ENCODE results near the gene PHTF2.

The PHTF2 gene

DNA sequence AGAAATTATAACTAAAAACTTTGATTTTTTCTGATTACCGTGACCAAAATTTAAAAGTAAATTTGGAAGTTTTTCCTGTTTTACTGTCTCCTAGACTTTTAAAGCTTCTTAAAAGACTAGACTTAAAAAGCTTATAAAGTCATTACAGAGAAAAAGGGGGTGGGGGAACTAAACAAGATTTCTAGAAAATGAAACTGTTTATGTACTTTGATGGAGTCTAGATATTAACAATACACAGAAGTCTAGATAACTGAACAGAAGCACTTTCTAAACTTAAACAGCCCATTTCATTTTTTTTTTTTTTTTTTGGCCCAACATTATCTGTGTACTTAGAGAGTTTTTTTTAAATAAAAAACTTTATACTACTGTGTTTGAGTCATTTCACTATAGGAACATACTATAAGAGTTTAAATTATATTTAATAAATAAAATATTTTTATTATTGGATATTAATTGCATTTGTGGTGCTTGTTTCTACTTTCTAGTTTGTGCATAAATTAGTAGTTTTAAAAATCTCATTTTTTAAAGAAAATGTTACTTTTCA is 98.5 kb downstream of the PHTF2 start:
- Histone ChIP-seq H3K9ac (no peak overlapping the region), H4K20me1 (no peaks in the 10 kb centered on the region; a peak in 1 of 22 replicates), H3K27ac (no peak overlapping the region), H3K9me3 (replicated peaks in 1 of 11) (no peaks in the 10 kb centered on the region), H3K36me3 (peaks cover 0 to 10% (median 6%) of the 10 kb centered on the region in 11 experiments; a peak in 15 of 22 replicates), H3K4me2 (no peak overlapping the region), H3K4me3 (no peak overlapping the region), H3K4me1 (peaks cover 0 to 10% (median 4%) of the 10 kb centered on the region in 10 experiments; a peak in 7 of 20 replicates), H3K27me3 (no peaks in the 10 kb centered on the region)
- TF ChIP-seq Cebpa-rat (IDR thresholded peaks at IDR 0.05) = no peak

DNA sequence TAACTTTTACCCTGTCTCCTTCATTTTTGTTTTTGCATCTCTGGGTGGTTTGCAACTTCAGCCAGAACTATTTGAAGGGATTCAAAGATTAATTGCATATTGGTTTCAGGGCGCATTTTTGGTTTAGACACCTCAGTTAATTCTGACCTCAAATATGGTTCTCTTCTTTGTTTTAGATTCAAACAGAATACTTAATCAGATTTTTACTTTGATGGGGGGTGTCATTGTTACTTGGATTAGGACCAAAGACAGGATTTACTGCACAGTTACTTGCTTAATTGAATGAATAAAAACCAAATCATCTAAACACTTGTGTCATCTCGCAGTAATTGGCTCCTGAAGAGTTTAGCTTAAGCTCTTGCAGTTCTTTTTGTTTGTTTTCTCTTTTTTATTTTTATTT is 100.9 kb downstream of the PHTF2 start:
- peaks cover 0 to 8% (median 3%) of the 10 kb centered on the region in 10 experiments; a peak in 7 of 20 replicates for H3K4me1 ChIP-seq
- H3K4me2 ChIP-seq = no peak overlapping the region
- TF ChIP-seq Cebpa-rat (IDR thresholded peaks at IDR 0.05) = no peak

DNA sequence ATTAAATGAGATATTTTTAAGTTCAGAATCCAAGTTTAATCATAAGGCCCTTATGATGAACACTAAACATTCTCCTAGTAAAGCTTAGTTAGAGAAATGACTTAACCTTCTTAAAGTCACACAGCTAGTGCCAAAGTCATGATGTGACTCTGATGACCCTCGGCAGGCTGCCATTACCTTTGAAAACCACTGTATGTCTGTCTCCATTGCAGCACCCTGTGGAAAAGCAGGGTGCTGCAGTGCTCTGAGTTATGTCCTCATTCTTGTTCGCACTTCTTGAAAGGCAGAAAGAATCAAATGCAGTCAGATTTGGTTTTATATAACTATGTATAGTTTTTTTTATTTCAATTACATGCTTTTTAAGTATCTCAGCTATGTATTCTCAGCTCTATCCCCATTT is 105.0 kb downstream of the PHTF2 start:
- no peak overlapping the region for H3K4me3 ChIP-seq
- H3K27me3 ChIP-seq = no peaks in the 10 kb centered on the region
- H3K4me2 ChIP-seq = no peak overlapping the region
- H3K36me3 ChIP-seq = peaks cover 0 to 15% (median 11%) of the 10 kb centered on the region in 11 experiments; a peak in 15 of 22 replicates
- no peaks in the 10 kb centered on the region for H3K9me3 ChIP-seq (replicated peaks in 1 of 11)
- no peak overlapping the region for H3K27ac ChIP-seq
- H4K20me1 ChIP-seq = no peaks in the 10 kb centered on the region
- peaks cover 6 to 21% (median 17%) of the 10 kb centered on the region in 10 experiments; a peak in 18 of 20 replicates for H3K4me1 ChIP-seq
- no peak overlapping the region for H3K9ac ChIP-seq
- TF ChIP-seq Cebpa-rat (IDR thresholded peaks at IDR 0.05) = no peak

More for the DNA sequence above, 100.9 kb downstream of the PHTF2 start:
- Histone ChIP-seq H3K9me3 (replicated peaks in 1 of 11) (no peaks in the 10 kb centered on the region), H3K4me3 (no peak overlapping the region), H3K27ac (no peak overlapping the region), H3K36me3 (peaks cover 0 to 15% (median 11%) of the 10 kb centered on the region in 11 experiments; a peak in 15 of 22 replicates), H3K9ac (no peak overlapping the region), H3K27me3 (no peaks in the 10 kb centered on the region), H4K20me1 (no peaks in the 10 kb centered on the region; a peak in 1 of 22 replicates)

- no peaks in the 10 kb centered on the region for H3K9me3 ChIP-seq (replicated peaks in 1 of 11)
- peaks cover 0 to 18% (median 13%) of the 10 kb centered on the region in 11 experiments; a peak in 20 of 22 replicates for H3K36me3 ChIP-seq
- peaks cover 6 to 21% (median 17%) of the 10 kb centered on the region in 10 experiments; a peak in 18 of 20 replicates for H3K4me1 ChIP-seq
- H4K20me1 ChIP-seq = no peaks in the 10 kb centered on the region
- H3K4me2 ChIP-seq = no peak overlapping the region
- H3K27ac ChIP-seq = no peak overlapping the region
- no peak overlapping the region for H3K9ac ChIP-seq
- H3K4me3 ChIP-seq = no peak overlapping the region
- H3K27me3 ChIP-seq = no peaks in the 10 kb centered on the region
- TF ChIP-seq Cebpa-rat (IDR thresholded peaks at IDR 0.05) = no peak
These were observed 105.7 kb downstream of the PHTF2 start for GRCh38 chr7:77904252-77904651.

DNA sequence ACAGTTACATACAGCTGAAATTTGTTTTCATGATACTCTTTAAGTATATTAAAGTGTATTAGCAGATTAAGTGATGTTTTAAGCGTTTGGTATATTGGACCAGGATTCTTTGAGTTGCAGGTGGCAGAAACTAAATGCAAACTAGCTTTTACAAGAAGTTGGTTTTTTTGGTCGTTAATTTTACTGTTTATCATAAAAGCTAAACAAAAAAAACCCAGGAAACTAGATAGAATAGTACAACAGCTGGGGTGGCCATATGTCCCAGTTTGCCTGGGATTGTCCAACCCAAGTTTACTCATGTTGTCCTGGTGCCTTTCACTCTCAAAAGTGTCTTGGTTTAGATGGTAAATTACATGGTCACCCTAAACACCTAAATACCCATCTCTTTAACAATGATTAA is 108.7 kb downstream of the PHTF2 start:
- no peak overlapping the region for H3K27ac ChIP-seq
- peaks cover 6 to 21% (median 17%) of the 10 kb centered on the region in 10 experiments; a peak in 18 of 20 replicates for H3K4me1 ChIP-seq
- H4K20me1 ChIP-seq = no peaks in the 10 kb centered on the region
- H3K4me3 ChIP-seq = no peak overlapping the region
- H3K9me3 ChIP-seq (replicated peaks in 1 of 11) = no peaks in the 10 kb centered on the region
- peak overlapping the region in 3 of 11 experiments; percentile 53 to 66 (median 63); a peak in 7 of 22 replicates for H3K4me2 ChIP-seq
- H3K36me3 ChIP-seq = peaks cover 3 to 25% (median 17%) of the 10 kb centered on the region in 11 experiments; a peak in 20 of 22 replicates
- H3K9ac ChIP-seq = no peak overlapping the region
- no peak for TF ChIP-seq Cebpa-rat (IDR thresholded peaks at IDR 0.05)
- H3K27me3 ChIP-seq = no peaks in the 10 kb centered on the region

- no peaks in the 10 kb centered on the region for H4K20me1 ChIP-seq
- H3K4me3 ChIP-seq = no peak overlapping the region
- H3K9me3 ChIP-seq (replicated peaks in 1 of 11) = no peaks in the 10 kb centered on the region
- no peak overlapping the region for H3K9ac ChIP-seq
- H3K36me3 ChIP-seq = peaks cover 3 to 32% (median 16%) of the 10 kb centered on the region in 11 experiments; a peak in 19 of 22 replicates
- H3K27ac ChIP-seq = no peak overlapping the region
- TF ChIP-seq Cebpa-rat (IDR thresholded peaks at IDR 0.05) = no peak
- peaks cover 6 to 21% (median 17%) of the 10 kb centered on the region in 10 experiments; a peak in 18 of 20 replicates for H3K4me1 ChIP-seq
- no peaks in the 10 kb centered on the region for H3K27me3 ChIP-seq
- H3K4me2 ChIP-seq = no peak overlapping the region
These were observed 110.1 kb downstream of the PHTF2 start for GRCh38 chr7:77908664-77909063.

GRCh38 chr7:77910124-77910523 is 111.6 kb downstream of the PHTF2 start:
- H3K4me1 ChIP-seq = peaks cover 6 to 21% (median 17%) of the 10 kb centered on the region in 10 experiments; a peak in 18 of 20 replicates
- H3K36me3 ChIP-seq = peaks cover 3 to 32% (median 16%) of the 10 kb centered on the region in 11 experiments; a peak in 19 of 22 replicates
- no peaks in the 10 kb centered on the region for H4K20me1 ChIP-seq
- H3K4me3 ChIP-seq = no peak overlapping the region
- H3K9me3 ChIP-seq (replicated peaks in 1 of 11) = no peaks in the 10 kb centered on the region
- H3K27ac ChIP-seq = no peak overlapping the region
- H3K4me2 ChIP-seq = no peak overlapping the region
- no peaks in the 10 kb centered on the region for H3K27me3 ChIP-seq
- TF ChIP-seq Cebpa-rat (IDR thresholded peaks at IDR 0.05) = no peak
- no peak overlapping the region for H3K9ac ChIP-seq

DNA sequence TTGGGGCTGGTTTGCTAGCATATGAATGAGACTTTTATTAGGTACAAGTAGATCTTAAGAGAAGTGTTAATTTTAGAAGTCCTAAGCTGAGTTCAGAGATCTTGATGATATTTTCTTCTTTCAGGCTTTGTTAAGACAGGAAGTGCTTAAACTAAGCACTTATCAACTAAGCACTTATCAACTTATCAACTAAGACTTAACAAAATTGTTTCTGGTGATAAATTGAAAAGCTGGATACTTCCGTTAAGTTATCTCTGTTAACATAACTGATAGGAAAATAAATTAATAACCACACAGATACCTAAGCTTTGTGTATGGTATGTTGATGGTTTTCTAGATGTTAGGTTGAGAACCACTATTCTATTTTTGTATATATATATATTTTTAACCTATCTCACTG is 113.7 kb downstream of the PHTF2 start:
- Histone ChIP-seq H3K36me3 (peaks cover 3 to 35% (median 16%) of the 10 kb centered on the region in 11 experiments; a peak in 19 of 22 replicates), H3K9ac (no peak overlapping the region), H4K20me1 (no peaks in the 10 kb centered on the region), H3K27ac (no peak overlapping the region), H3K4me2 (no peak overlapping the region), H3K9me3 (replicated peaks in 1 of 11) (no peaks in the 10 kb centered on the region), H3K4me3 (no peak overlapping the region), H3K4me1 (peaks cover 0 to 3% (median 1%) of the 10 kb centered on the region in 10 experiments; a peak in 7 of 20 replicates), H3K27me3 (no peaks in the 10 kb centered on the region)
- no peak for TF ChIP-seq Cebpa-rat (IDR thresholded peaks at IDR 0.05)

DNA sequence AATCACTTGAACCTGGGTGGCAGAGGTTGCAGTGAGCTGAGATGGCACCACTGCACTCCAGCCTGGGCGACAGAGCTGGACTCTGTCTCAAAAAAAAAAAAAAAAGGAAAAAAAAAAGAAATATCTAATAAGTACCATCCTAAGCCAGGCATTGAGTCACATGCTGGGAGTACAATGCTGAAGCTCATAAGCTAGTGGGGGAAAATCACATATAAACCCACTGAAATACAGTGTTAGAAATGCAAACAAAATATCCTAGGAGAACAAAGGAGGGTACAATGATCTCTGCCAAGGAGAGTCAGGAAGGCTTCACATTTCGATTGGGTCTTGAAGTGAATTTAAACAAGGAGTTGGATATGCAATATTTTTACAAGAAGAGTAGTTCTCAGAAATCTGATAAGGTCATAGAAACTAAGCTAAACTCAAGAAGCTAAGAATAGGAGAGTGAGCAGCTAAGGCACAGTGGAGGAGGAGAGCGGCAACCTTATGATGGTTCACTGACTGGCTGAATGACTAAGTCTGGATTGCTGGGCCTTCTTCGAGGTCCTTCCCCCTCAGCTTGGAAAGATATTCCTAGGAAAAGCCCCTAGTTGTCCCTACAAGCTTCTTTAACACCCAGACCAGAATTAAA is 115.5 kb downstream of the PHTF2 start:
- no peak overlapping the region for H3K4me2 ChIP-seq
- no peaks in the 10 kb centered on the region for H3K4me1 ChIP-seq

More for the DNA sequence above, 115.5 kb downstream of the PHTF2 start:
- Histone ChIP-seq H4K20me1 (no peaks in the 10 kb centered on the region; a peak in 1 of 22 replicates), H3K4me3 (no peak overlapping the region), H3K9ac (no peak overlapping the region), H3K9me3 (replicated peaks in 1 of 11) (no peaks in the 10 kb centered on the region), H3K27me3 (no peaks in the 10 kb centered on the region), H3K27ac (no peak overlapping the region), H3K36me3 (peaks cover 3 to 35% (median 14%) of the 10 kb centered on the region in 11 experiments; a peak in 19 of 22 replicates)
- TF ChIP-seq Cebpa-rat (IDR thresholded peaks at IDR 0.05) = no peak
